HepG2 (cell line): ENCODE measurements around the gene GNAL.

Experiments
- CTCF ChIP-seq: sonication (generic); formaldehyde crosslinking; IDR thresholded peaks from 2 replicates; pipeline ENCODE4 v1.5.0; 2020; ENCODE audit warnings: mild to moderate bottlenecking, missing genetic modification reagents, moderate library complexity
- HDAC1 ChIP-seq: sonication (generic); formaldehyde crosslinking; IDR thresholded peaks from 2 replicates; pipeline ENCODE4 v1.5.1; 2020; ENCODE audit warnings: mild to moderate bottlenecking, missing genetic modification reagents
- POLR2AphosphoS5 ChIP-seq: IDR thresholded peaks from 2 replicates; pipeline ENCODE4 v1.6.1; 2012; ENCODE audit warnings: low read depth, low read length
- ZNF432 ChIP-seq: sonication (generic); formaldehyde crosslinking; IDR thresholded peaks from 2 replicates; pipeline ENCODE4 v1.5.0; 2020; ENCODE audit warnings: missing genetic modification reagents, mild to moderate bottlenecking, borderline replicate concordance
- ZNF597 ChIP-seq: sonication (generic); formaldehyde crosslinking; IDR thresholded peaks from 2 replicates; pipeline ENCODE4 v1.5.0; 2020; ENCODE audit warnings: missing genetic modification reagents

DNA sequence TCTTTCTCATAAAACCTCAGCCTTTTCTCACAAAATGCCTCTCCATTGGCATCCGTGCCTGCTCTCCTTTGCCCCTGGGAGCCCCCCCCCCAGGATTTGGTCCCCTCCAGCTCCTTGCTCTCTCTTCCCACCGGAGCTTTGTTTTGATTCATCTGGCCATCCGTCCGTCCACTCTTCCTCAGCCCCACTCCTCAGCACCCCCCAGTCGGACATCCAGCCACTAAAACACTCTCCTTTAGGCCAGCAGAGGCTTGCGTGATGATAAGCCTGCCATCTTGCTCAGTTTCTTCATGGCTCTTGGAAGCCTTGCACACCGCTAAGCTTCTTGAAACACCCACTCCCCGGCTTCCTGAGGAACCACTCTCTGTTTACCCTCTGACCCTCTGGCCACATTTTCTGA is 31.5 kb upstream of the GNAL start:
- TF ChIP-seq POLR2AphosphoS5: no peak
- TF ChIP-seq HDAC1 (CRISPR knock-in tag): no peak
- TF ChIP-seq CTCF (CRISPR knock-in tag): no peak
- no peak for TF ChIP-seq ZNF597 (CRISPR knock-in tag)
- no peak for TF ChIP-seq ZNF432
